Endothelial cell of umbilical vein (primary cell): ENCODE results near the gene HINT2. TPM values are rescaled to one million over a fixed set of nuclear protein-coding genes. Genes with fewer than 3 reads are reported as not detected.

Source experiments
- BruUV-seq: library from RNA; stranded (reverse); fragments of 400-500 nt; replicated peaks from 2 replicates; lab custom pipeline; 2021; lab: Mats Ljungman, UMichigan
- CTCF ChIA-PET: fragments of 300-600, 350-600 bp; sonication (Branson Sonifier 250); formaldehyde crosslinking; loops from one replicate; lab custom pipeline; 2021; ENCODE audit warnings: antibody characterized with exemption, inconsistent platforms; lab: Charles Lee
- POLR2A ChIA-PET: fragments of 300-600, 350-600 bp; sonication (Branson Sonifier 250); formaldehyde crosslinking; loops from one replicate; lab custom pipeline; 2021; ENCODE audit warnings: antibody characterized with exemption, inconsistent platforms; lab: Charles Lee
- DNase-seq: peaks from one replicate; pipeline ENCODE4 v3.0.0-alpha.2; 2011; ENCODE audit warnings: low read depth, low spot score
- FAIRE-seq: peaks from 2 replicates; lab custom pipeline; 2011; peaks lifted over from hg19 to GRCh38; lab: Jason Lieb, UNC
- H2AFZ ChIP-seq: 2 replicates; pipeline ENCODE4 v1.6.0; 2012; ENCODE audit warnings: low read depth, low read length, control low read depth, inconsistent platforms
- H3K27ac ChIP-seq: 2 replicates; pipeline ENCODE4 v1.5.1; 2011; ENCODE audit warnings: low read depth, mild to moderate bottlenecking, control low read depth, low read length, moderate library complexity; ENCODE audit not compliant: insufficient read depth
- H3K27me3 ChIP-seq, 2 experiments: 2 replicates each; pipeline versions ENCODE4 v1.6.0 to v1.6.1; 2011; ENCODE audit warnings: low read length in 2 of 2, mixed read lengths in 1 of 2; ENCODE audit not compliant: control insufficient read depth in 2 of 2, insufficient read depth in 2 of 2
- H3K36me3 ChIP-seq, 2 experiments: 2 replicates in 1 of 2; 3 replicates in 1 of 2; pipeline ENCODE4 v1.5.1; 2011; ENCODE audit warnings: low read length in 2 of 2, mild to moderate bottlenecking in 1 of 2, moderate library complexity in 1 of 2; ENCODE audit not compliant: control insufficient read depth in 2 of 2, insufficient read depth in 2 of 2; ENCODE audit errors: extremely low read depth in 1 of 2
- H3K4me1 ChIP-seq: 3 replicates; pipeline ENCODE4 v1.5.1; 2011; ENCODE audit warnings: mild to moderate bottlenecking, low read length; ENCODE audit not compliant: control insufficient read depth, insufficient read depth; ENCODE audit errors: extremely low read depth
- H3K4me2 ChIP-seq: 2 replicates; pipeline ENCODE4 v1.6.1; 2011; ENCODE audit warnings: low read length, control low read depth, mixed read lengths; ENCODE audit not compliant: insufficient read depth
- H3K4me3 ChIP-seq, 3 experiments: fragments of 200-600 bp in 1 of 3; sonication (generic), shearing (Covaris generic) in 1 of 3; replicated peaks in 1 of 3; 2 replicates each; pipeline ENCODE4 v1.5.1; 2011 to 2016; ENCODE audit warnings: control low read depth in 3 of 3, low read length in 3 of 3, mild to moderate bottlenecking in 2 of 3, inconsistent platforms in 1 of 3, low read depth in 1 of 3, moderate library complexity in 1 of 3; ENCODE audit not compliant: insufficient read depth in 1 of 3
- H3K79me2 ChIP-seq: 2 replicates; pipeline ENCODE4 v1.6.0; 2012; ENCODE audit warnings: low read length, inconsistent platforms; ENCODE audit not compliant: control insufficient read depth, insufficient read depth
- H3K9ac ChIP-seq: replicated peaks from 2 replicates; pipeline ENCODE3; 2011; ENCODE audit warnings: low read length, control low read depth; ENCODE audit not compliant: insufficient read depth; ENCODE audit errors: extremely low read depth
- H3K9me1 ChIP-seq: replicated peaks from 3 replicates; pipeline ENCODE4 v1.6.0; 2011; ENCODE audit warnings: mild to moderate bottlenecking, low read length; ENCODE audit not compliant: control insufficient read depth, insufficient read depth; ENCODE audit errors: extremely low read depth
- H3K9me3 ChIP-seq: replicated peaks from 2 replicates; pipeline ENCODE4 v1.5.1; 2012; ENCODE audit warnings: low read length, inconsistent platforms; ENCODE audit not compliant: control insufficient read depth, insufficient read depth
- H4K20me1 ChIP-seq: replicated peaks from 2 replicates; pipeline ENCODE3; 2011; ENCODE audit warnings: mild to moderate bottlenecking, low read length; ENCODE audit not compliant: control insufficient read depth, insufficient read depth; ENCODE audit errors: extremely low read depth
- CTCF ChIP-seq, 2 donors: IDR thresholded peaks; 1 replicate in 1 of 2; 2 replicates in 1 of 2; pipeline ENCODE4 v1.5.1; 2011; ENCODE audit warnings: low read length in 2 of 2, mild to moderate bottlenecking in 2 of 2, moderate library complexity in 2 of 2, control low read depth in 1 of 2, inconsistent platforms in 1 of 2, low read depth in 1 of 2; ENCODE audit not compliant: insufficient read depth in 1 of 2; ENCODE audit errors: extremely low read depth in 1 of 2
- EZH2 ChIP-seq: IDR thresholded peaks from 2 replicates; pipeline ENCODE4 v1.6.1; 2012; ENCODE audit warnings: borderline replicate concordance, low read depth, mild to moderate bottlenecking, moderate library complexity, low read length, inconsistent platforms; ENCODE audit not compliant: severe bottlenecking
- FOS ChIP-seq: IDR thresholded peaks from 2 replicates; pipeline ENCODE4 v1.6.1; 2011; ENCODE audit warnings: mild to moderate bottlenecking, low read length, moderate library complexity, borderline replicate concordance; ENCODE audit not compliant: insufficient read depth
- GATA2 ChIP-seq: IDR thresholded peaks from 2 replicates; pipeline ENCODE4 v1.7.0; 2011; ENCODE audit warnings: low read depth, mild to moderate bottlenecking, moderate library complexity, mixed read lengths, low read length; ENCODE audit not compliant: insufficient read length, insufficient read depth
- JUN ChIP-seq: IDR thresholded peaks from 2 replicates; pipeline ENCODE4 v1.6.1; 2011; ENCODE audit warnings: borderline replicate concordance, low read depth; ENCODE audit not compliant: insufficient read length, insufficient read depth
- MAX ChIP-seq: IDR thresholded peaks from 2 replicates; pipeline ENCODE4 v1.6.1; 2011; ENCODE audit not compliant: insufficient read depth, insufficient read length
- MYC ChIP-seq: IDR thresholded peaks from one replicate; pipeline ENCODE4 v1.6.1; 2011; ENCODE audit warnings: mild to moderate bottlenecking, low read depth, low read length
- POLR2A ChIP-seq: IDR thresholded peaks from 2 replicates; pipeline ENCODE4 v1.6.1; 2012; ENCODE audit warnings: low read depth, mild to moderate bottlenecking, control low read depth, low read length
- POLR2AphosphoS5 ChIP-seq: IDR thresholded peaks from 2 replicates; pipeline ENCODE4 v1.6.1; 2012; ENCODE audit warnings: low read depth, mild to moderate bottlenecking, control low read depth, low read length, moderate library complexity; ENCODE audit not compliant: insufficient read depth
- dilution Hi-C: fragments of 300-500 bp; cut with MboI; formaldehyde crosslinking; loops from one replicate; pipeline ENCODE4 v1.15.0; 2019; ENCODE audit warnings: low sequenced_read_pairs; ENCODE audit not compliant: extremely low pct_ligation_motif_present
- intact Hi-C: fragments of 100-400 bp; cut with micrococcal nuclease; formaldehyde crosslinking; loops from one replicate; pipeline ENCODE4 v1.10.0; 2022
- polyA plus RNA-seq, 4 experiments: library from polyadenylated mRNA; depleted of rRNA in 3 of 4; stranded (reverse) in 3 of 4; unstranded in 1 of 4; fragments of >200 nt; gene quantifications; 2 replicates each; pipeline versions ENCODE4 v1.2.1 to v1.2.3, GENCODE V29; 2011 to 2012; ENCODE audit warnings: missing spikeins in 1 of 4
- total RNA-seq: library from RNA; stranded (reverse); gene quantifications from 2 replicates; pipeline ENCODE4 v1.2.3, GENCODE V29; 2021

HINT2 gene
- total and polyA plus RNA-seq, 2 donors (not counting 3 experiments of a cell fraction or from before 2014, with no cell fraction given): 27.2 to 42.1 TPM

DNA sequence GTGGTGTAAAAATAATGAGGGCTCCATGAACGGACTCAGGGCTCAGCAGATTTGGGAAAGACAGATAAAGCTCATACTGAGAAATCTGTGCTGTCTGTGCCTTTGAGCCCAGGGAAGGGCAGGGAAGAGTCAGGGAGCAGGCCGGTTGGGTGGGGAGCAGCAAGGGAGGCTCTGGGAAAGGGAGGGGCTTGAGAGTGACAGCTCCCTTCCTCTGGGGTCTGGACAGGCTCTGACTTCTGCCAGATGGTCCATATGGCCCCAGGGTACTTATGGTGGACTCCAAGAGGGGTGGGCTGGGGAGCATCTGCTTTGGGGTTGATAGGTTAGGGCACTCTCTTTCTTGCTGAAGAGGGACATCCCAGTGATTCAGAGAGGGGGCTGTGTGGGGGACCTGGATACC lies 21.4 kb downstream of the HINT2 start:
- H3K27me3 ChIP-seq: no peaks in the 10 kb centered on the region
- CTCF ChIA-PET: interaction anchor here (0.6 to 6.5 kb wide), 5 partner anchors 20 to 100 kb away, joined by 3 to 277 read pairs (median 7); partner anchors contain the start of genes FAM221B and TMEM8B
- no peak for TF ChIP-seq POLR2AphosphoS5
- TF ChIP-seq MYC: no peak
- no peak for TF ChIP-seq JUN
- TF ChIP-seq MAX: no peak
- TF ChIP-seq GATA2: no peak
- DNase-seq: no peak
- no peaks in the 10 kb centered on the region for H4K20me1 ChIP-seq
- H3K4me2 ChIP-seq: peak overlapping the region; percentile 9
- peaks cover 40% of the 10 kb centered on the region for H3K4me1 ChIP-seq
- no peak overlapping the region for H3K4me3 ChIP-seq
- peaks cover 7% of the 10 kb centered on the region for H3K79me2 ChIP-seq
- no peaks in the 10 kb centered on the region for H3K36me3 ChIP-seq
- no peak overlapping the region for H3K27ac ChIP-seq
- BruUV-seq: no TSS peak
- POLR2A ChIA-PET: no interaction called here
- H3K9me1 ChIP-seq: no peaks in the 10 kb centered on the region
- no peaks in the 10 kb centered on the region for H3K9me3 ChIP-seq
- no peak for FAIRE-seq
- H3K9ac ChIP-seq: no peak overlapping the region
- dilution Hi-C loops (no loop called here), intact Hi-C loops (no loop called here)
- no peak overlapping the region for H2AFZ ChIP-seq

GRCh38 chr9:35792826-35793225 lies 22.0 kb downstream of the HINT2 start:
- no peak overlapping the region for H3K9ac ChIP-seq
- H3K9me3 ChIP-seq: no peaks in the 10 kb centered on the region
- CTCF ChIA-PET: interaction anchor here (1.3 to 6.5 kb wide), 5 partner anchors 19 to 89 kb away, joined by 7 to 277 read pairs (median 130); partner anchors contain the start of genes FAM221B, GBA2, HINT2 and RGP1
- FAIRE-seq (no peak), DNase-seq (no peak)
- H3K4me2 ChIP-seq: peak overlapping the region; percentile 9
- no peaks in the 10 kb centered on the region for H3K9me1 ChIP-seq
- no TSS peak for BruUV-seq
- intact Hi-C loops: no loop called here
- no peak overlapping the region for H3K4me3 ChIP-seq
- H4K20me1 ChIP-seq: no peaks in the 10 kb centered on the region
- H3K27me3 ChIP-seq: no peaks in the 10 kb centered on the region
- H3K4me1 ChIP-seq: peaks cover 33% of the 10 kb centered on the region
- H2AFZ ChIP-seq: no peak overlapping the region
- POLR2A ChIA-PET: no interaction called here
- TF ChIP-seq FOS (no peak), POLR2AphosphoS5 (no peak), CTCF (IDR thresholded peaks at IDR 0.05; ENCODE audit: extremely low read depth in 1 of 2, insufficient read depth in 1 of 2, low read depth in 1 of 2, low read length in 2 of 2) (no peak), MAX (no peak), GATA2 (no peak), POLR2A (no peak), JUN (no peak), MYC (no peak), EZH2 (no peak)
- dilution Hi-C loops: no loop called here
- no peak overlapping the region for H3K27ac ChIP-seq
- peaks cover 7% of the 10 kb centered on the region for H3K79me2 ChIP-seq
- H3K36me3 ChIP-seq: no peaks in the 10 kb centered on the region
